ENCODE data around the gene ANKRD27. TPM values are rescaled to one million over a fixed set of nuclear protein-coding genes. Genes with fewer than 3 reads are reported as not detected.
A peak's percentile ranks its signal among the peaks of the same experiment; 100 is the strongest.
"Not testable (repeated sequence)": the region's sequence is repeated elsewhere in the genome, so short reads cannot be mapped to it uniquely, and the experiment has no call there.

Gene ANKRD27
- total RNA-seq, 1 donor from 2014 or later = 28.8 TPM

DNA sequence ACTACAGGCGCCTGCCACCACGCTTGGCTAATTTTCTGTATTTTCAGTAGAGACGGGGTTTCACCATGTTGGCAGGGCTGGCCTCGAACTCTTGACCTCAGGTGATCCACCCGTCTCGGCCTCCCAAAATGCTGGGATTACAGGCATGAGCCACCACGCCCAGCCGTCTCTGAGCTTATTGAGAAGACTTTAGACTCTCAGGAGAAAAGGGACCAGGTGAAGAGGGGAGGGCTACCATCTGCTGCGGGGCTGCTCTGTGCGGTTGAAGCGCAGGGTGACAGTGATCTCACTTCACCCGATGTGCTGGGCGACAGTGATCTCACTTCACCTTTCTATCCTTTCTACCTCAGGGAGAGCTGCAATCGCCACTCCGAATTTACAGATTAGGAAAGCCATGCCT, 68.7 kb downstream of the ANKRD27 start:
- no peak for DNase-seq (ENCODE audit: low read depth in 2 of 2)

DNA sequence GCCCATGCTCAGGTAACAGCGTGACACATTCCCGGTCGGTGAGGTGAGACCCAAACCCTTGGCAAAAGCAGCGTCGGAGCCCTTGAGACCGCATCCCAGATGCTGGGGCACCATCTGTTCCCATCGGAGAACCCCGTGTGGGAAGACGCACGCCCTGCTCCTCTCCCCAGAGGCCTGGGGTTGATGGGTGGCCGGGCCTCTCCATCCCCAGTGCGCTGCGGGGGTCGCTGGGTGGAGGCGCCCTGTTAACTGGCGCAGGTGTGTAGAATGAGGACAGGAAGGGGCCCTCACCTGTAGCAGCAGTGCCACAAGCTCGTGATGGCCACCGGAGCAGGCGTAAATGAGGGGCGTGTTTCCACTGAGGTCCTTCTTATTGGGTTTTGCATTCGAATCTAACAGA, 69.4 kb downstream of the ANKRD27 start:
- DNase-seq (ENCODE audit: low read depth in 2 of 2) = no peak

DNA sequence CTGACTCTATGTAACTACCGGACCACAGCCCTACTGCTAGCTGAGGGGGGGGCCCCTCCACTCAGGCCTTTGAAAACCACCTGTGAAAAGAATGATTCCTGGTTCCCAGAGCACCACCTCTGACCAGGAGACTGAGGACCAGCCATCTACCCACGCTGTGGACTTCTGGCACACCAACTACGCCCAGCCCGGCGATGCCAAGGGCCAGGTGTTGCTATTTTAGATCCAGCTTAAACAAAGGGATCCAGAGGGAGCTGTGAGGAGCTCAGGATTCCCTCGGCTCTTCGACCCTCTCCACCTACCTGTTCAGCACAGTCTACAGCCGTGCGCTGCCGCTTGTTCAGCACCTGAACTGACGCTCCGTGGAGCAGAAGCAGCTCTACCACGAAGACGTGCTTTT, 71.0 kb downstream of the ANKRD27 start:
- DNase-seq (ENCODE audit: low read depth in 2 of 2) = no peak

DNA sequence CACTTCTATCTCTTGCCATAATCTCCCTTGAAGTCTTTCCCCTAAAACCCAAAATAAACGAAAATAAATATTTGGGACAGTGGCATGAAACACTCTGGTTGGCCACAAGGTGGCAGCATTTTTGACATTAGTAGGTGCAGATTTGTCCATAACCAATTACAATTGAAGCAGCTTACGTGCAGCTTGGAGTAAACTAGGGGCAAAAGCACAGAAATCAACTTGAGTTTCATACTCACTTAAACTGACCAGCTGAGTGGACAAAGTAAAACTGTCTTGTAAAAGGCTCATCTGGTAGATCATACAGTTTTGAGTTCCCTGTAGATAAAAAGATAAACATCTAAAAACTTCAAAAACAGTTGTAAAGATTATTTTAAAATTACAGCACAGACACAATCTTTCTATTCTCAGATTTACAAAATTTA, 75.2 kb downstream of the ANKRD27 start:
- DNase-seq (ENCODE audit: low read depth in 2 of 2) = peak; percentile 57 to 80

DNA sequence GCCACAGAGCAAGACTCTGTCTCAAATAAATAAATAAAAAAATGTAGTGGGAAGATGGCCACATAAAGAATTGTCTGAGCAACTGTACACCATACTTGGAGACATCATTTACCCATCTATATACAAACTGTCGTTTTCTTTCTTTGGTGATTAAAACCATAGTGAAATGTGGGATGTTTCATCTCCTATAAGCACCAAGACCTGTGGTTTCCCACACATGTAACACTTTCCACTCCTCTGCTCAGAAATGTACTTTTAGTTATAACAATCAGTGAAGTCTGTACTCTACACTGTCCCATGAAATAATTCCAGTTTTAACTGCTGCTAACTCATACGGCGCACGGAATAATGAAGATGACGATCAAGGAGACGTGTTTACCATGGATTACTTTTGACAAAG, 75.7 kb downstream of the ANKRD27 start:
- DNase-seq (ENCODE audit: low read depth in 2 of 2) = no peak

DNA sequence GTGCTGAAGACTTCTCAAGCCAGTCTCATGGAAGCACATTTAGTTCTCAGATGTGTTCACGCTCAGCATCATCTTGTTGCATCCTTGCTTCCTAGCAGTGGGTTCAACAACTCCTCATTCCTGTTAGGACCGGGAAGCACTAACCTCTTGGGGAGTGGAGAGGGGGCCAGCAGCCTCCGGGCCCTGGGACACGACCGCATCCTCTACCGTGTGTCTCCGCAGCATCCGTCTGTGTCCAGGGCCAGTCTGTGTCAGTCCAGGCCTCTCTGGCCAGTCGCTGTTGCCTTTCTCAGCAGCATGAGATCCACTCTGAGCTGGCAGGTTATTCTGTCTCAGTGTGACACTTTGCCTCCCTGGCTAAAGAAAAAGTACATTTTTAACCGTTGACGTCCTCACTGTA, 77.0 kb downstream of the ANKRD27 start:
- no peak for DNase-seq (ENCODE audit: low read depth in 2 of 2)

DNA sequence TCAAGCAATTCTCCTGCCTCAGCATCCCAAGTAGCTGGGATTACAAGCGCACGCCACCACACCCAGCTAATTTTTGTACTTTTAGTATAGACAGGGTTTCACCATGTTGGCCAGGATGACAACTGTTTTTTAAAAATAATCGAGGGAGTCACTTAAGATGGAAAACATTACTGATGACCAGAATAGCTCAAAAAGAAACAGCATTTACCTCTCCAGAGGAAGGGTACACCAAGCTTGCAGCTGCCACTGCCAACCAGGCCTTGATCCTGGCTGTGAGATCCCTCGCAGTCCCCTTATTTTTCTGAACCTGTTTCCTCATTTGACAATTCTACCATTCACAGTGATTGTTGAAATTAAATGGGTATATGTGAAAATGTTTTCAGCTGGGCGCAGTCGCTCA, 79.5 kb downstream of the ANKRD27 start:
- no peak for DNase-seq (ENCODE audit: low read depth in 2 of 2)

DNA sequence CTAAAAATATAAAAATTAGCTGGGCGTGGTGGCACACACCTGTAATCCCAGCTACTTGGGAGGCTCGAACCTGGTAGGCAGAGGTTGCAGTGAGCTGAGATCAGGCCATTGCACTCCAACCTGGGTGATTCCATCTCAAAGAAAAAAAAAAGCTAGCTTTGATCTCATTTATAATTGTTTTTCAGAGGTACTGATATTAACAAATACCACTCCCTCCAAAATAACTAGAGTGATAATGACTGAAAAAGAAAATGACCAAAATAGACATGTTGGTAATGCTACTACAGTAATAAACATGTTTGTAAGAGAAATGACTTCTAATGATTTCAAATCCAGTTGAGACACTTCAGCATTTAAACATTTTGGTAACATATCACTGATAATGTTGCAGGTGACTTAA, 81.0 kb downstream of the ANKRD27 start:
- no peak for DNase-seq (ENCODE audit: low read depth in 2 of 2)

DNA sequence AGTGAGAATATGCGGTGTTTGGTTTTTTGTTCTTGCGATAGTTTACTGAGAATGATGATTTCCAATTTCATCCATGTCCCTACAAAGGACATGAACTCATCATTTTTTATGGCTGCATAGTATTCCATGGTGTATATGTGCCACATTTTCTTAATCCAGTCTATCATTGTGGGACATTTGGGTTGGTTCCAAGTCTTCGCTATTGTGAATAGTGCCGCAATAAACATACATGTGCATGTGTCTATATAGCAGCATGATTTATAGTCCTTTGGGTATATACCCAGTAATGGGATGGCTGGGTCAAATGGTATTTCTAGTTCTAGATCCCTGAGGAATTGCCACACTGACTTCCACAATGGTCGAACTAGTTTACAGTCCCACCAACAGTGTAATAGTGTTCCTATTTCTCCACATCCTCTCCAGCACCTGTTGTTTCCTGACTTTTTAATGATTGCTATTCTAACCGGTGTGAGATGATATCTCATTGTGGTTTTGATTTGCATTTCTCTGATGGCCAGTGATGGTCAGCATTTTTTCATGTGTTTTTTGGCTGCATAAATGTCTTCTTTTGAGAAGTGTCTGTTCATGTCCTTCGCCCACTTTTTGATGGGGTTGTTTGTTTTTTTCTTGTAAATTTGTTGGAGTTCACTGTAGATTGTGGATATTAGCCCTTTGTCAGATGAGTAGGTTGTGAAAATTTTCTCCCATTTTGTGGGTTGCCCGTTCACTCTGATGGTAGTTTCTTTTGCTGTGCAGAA, 87.1 kb downstream of the ANKRD27 start:
- DNase-seq (ENCODE audit: low read depth in 2 of 2) = not testable (repeated sequence)

DNA sequence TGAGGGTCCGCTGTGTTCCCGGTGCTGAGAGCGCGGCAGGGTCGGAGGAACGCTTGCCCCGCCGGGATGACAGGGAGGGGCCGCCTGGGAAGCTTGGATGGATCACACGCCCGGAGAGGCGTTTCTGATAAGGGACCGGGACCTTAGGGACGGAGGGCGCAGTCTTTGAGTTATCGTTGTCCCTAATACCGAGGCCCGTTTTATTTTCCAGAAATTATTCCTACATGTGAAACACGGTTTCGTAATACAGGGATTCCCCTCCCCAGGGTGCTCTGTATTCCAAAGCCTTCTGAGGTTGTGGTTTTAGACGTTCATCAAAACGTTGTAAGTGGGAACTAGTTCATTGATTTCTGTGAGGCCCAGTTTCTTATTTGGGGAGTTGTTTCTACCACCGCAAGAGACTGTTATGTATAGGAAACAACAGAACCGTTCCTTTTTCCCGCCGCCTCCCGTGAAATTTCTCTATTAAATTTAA, 93.2 kb downstream of the ANKRD27 start:
- DNase-seq (ENCODE audit: low read depth in 2 of 2) = peak; percentile 15 to 32

DNA sequence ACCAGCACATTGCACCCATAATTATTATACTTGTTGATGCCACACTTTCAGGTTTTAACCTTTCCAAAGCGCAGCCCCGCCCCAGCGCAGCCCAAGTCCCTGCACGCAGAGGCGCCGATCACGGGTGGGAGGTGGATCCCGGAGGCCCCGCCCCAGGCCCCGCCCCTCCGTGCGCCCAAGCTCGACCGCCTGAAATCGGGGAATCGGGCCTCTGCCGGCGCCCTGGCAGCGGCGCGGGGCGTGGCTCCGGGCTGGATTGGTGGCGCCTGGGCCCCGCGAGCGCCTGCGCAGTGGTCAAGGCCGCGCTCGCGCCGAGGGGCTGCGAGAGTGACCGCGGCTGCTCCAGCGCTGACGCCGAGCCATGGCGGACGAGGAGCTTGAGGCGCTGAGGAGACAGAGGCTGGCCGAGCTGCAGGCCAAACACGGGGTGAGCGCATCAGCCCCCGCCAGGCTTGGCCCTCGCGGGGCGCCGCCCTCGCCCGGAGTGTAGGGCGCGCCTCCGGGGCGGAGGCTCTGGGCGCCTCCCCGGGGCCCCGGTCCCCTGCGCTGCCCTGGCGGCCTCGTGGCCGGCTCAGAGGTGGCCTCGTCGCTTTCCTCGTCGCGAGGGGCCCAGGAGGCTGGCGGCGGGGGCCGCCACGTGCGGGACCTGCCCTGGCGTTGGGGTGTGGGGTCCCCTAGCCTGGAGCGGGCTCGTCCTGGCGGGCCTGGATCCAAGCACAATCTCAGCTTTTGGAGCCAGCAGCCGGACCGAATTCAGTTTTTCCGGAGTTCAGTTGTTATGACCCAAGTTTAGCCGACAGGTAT, 93.9 kb downstream of the ANKRD27 start, which contains the start of gene PDCD5:
Gene PDCD5, plus strand, starts transcription at position 290 of the 804 bp plus-strand sequence. Its CDS starts 72 bp downstream, at position 362.
- peak; percentile 81 to 95 for DNase-seq (ENCODE audit: low read depth in 2 of 2)

DNA sequence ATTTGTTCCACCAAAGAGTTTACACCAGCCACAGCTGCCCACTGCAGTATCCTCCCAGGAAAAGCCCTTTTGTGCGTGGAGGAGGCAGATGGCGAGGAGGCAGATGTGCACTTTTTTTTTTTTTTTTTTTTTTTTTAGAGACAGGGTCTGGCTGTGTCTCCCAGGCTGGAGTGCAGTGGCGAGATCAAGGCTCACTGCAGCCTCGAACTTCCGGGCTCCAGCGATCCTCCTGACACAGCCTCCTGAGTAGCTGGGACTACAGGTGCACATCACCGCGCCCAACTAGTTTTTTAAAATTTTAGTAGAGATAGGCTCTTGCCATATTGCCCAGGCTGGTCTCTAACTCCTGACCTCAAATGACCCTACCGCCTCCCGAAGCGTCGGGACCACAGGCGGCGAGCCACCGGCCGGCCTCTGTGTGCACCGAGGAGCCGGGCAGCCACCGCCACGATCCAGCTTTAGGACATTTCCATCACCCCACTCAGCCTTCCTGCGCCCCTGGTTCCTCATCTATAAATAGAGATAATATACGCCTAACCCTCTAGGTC, 94.6 kb downstream of the ANKRD27 start:
- DNase-seq (ENCODE audit: low read depth in 2 of 2) = no peak

DNA sequence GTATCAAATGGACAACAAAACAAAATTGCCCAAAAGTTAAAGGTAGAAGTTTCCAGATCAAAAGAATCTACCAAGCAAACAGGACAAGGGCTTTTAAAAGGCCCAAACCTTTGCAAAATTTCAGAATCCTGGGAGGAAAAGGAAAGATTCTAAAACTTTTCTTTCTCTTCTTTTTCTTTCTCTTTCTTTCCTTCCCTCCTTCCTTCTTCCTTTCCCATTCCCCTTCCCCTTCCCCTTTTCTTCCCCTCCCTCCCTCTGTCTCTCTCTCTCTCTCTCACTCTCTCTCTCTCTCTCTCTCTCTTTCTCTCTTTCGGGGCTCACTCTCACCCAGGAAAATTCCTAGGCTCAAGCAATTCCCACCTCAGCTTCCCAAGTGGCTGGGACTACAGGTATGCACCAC, 98.2 kb downstream of the ANKRD27 start:
- DNase-seq (ENCODE audit: low read depth in 2 of 2) = no peak

DNA sequence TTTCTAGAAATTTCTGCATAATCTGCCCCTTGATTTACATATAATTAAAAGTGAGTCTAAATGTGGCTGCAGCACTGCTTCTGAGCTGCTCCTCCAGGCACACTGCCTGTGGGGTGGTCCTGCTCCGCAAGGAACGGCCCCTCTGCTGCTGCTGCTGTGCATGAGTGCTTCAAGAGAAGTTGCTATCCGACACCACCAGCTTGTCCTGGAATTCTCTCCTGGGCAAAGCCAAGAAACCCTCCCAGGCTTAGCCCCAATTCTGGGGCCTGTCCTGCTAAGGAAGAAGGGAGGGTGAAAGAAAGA, 101.5 kb downstream of the ANKRD27 start:
- DNase-seq (ENCODE audit: low read depth in 2 of 2) = no peak

DNA sequence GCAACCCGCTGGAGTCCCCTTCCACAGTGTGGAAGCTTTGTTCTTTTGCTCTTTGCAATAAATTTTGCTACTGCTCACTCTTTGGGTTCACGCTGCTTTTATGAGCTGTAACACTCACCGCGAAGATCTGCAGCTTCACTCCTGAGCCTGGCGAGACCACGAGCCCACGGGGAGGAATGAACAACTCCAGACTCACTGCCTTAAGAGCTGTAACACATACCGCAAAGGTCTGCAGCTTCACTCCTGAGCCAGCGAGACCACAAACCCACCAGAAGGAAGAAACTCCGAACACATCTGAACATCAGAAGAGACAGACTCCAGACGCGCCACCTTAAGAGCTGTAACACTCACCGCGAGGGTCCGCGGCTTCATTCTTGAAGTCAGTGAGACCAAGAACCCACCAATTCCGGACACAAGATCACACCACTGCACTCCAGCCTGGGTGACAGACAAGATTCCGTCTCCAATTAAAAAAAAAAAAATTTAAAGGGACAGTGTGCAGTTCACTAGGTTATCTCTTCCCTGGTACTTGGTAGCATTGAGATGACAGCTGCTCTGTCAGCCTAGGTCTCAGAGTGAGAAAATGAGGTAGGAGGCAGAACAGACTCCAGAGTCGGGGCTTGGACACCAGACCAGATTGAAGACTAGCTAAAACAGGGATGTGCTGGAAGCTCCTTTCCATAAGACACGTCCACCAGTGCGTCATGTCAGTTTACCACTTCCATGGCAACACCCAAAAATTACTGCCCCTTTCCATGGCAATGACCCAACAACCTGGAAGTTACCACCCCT, 102.1 kb downstream of the ANKRD27 start:
- DNase-seq (ENCODE audit: low read depth in 2 of 2) = not testable (repeated sequence)

DNA sequence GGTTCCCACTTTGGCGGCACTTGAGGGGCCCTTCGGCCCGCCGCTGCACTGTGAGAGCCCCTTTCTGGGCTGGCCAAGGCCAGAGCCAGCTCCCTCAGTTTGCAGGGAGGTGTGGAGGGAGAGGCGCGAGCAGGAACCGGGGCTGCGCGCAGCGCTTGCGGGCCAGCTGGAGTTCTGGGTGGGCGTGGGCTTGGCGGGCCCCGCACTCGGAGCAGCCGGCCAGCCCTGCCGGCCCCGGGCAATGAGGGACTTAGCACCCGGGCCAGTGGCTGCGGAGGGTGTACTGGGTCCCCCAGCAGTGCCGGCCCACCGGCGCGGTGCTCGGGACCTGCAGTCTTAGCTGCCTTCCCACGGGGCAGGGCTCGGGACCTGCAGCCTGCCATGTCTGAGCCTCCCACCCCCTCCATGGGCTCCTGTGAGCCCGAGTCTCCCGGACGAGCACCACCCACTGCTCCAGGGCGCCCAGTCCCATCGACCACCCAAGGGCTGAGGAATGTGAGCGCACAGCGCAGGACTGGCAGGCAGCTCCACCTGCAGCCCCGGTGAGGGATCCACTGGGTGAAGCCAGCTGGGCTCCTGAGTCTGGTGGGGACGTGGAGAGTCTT, 103.4 kb downstream of the ANKRD27 start:
- DNase-seq (ENCODE audit: low read depth in 2 of 2) = not testable (repeated sequence)

DNA sequence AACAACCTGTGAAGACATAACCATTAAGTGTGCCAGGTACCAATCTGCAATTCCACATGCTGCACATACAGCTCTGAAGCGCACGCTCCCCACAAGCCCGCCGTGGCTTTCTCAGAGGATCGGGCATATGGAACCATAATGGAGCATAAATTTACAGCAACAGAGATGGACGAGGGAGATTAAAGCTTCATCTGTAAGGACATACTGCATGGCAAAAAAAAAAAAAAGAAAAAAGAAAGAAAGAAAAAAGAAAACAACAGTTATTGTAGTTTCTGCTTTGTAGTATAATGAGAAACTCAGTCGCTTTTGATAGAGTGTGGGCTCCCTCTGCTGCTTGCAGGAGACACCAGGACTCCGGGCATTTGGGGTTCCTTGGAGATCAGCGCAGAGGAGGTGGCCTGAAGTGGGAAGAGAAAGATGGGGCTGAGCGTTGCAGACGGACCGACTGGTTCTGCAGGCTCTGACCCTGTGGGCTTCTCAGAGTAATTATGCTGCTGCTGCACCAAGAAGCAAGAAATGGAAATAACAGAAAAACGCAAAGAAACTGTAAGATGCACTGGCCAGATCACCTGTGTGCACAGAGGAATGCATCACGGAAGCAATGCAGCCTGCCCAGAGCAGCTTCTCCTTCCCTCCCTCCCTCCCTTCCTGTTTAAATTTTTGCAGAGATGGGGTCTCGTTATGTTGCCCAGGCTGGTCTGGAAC, 104.7 kb downstream of the ANKRD27 start:
- peak in 1 of 2 donors; percentile 48 for DNase-seq (ENCODE audit: low read depth in 2 of 2)

DNA sequence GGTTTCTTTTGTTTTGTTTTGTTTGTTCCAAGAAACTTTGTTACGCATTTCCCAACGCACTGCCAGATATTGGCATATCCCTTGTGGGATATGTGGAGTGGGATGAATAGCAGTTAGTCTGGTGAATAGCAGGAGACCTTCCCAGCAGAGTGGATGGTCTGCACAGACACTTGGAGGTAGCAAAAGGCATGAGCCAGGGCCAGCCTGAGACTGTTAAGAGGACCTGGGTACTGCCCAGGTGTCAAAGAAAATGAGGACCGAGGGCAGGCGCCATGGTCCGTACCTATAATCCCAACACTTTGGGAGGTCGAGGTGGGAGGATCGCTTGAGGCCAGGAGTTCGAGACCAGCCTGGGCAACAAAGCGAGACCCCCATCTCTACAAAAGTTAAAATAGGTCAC, 107.5 kb downstream of the ANKRD27 start:
- DNase-seq (ENCODE audit: low read depth in 2 of 2) = no peak

DNA sequence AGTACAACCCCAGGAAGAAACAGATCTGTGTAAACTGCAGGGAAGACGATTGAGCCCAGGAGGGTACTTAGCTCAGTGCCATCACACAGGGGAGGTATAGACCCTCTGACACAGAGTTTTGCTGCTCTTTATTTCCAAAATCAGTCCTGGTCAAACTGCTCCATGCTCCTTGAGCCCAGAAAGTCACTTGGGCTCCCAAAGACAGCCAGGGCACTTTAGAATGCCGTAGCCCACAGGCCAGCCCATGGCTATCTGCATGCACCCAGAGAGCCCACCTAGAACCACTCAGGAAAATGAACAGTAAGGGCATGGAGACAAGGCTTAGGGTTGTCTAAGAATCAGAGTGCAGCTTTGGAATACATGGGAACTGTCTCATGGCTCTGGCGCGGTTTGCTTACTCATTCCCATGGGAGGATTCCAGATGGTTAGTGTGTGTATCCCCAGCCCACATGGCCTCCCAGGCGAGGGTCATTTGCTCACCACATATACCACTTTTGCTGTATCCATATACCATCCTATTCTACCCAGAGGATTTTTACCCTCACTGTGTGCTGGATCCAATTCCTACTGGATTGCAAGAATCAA, 108.6 kb downstream of the ANKRD27 start:
- no peak for DNase-seq (ENCODE audit: low read depth in 2 of 2)

DNA sequence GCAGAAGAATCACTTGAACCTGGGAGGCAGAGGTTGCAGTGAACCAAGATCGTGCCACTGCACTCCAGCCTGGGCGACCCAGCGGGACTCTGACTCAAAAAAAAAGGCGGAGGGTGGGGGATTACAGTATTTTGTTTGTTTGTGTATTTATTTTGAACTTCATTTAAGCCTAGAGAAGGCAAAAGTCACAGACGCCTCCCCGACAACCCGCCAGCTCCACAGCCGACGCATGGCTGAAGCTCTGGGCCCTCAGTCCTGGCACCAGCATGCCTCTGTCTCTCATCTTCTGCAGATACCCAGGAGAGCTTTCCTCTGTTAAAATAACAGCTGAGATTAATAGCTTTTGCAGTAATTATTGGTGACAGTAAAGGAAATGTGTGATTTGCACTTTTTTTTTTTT, 111.2 kb downstream of the ANKRD27 start:
- no peak for DNase-seq (ENCODE audit: low read depth in 2 of 2)
